HepG2 (cell line): ENCODE measurements around the gene DOK7. TPM values are rescaled to one million over a fixed set of nuclear protein-coding genes. Genes with fewer than 3 reads are reported as not detected.

ENCODE experiments used
- ATAC-seq: fragments of 200-7000 bp; cut with Tn5 transposase; 3 replicates; pipeline ENCODE4 v1.9.1; 2020; ENCODE audit warnings: mild to moderate bottlenecking, moderate library complexity
- BruUV-seq: library from RNA; stranded (reverse); fragments of 400-500 nt; replicated peaks from 2 replicates; lab custom pipeline; 2021; lab: Mats Ljungman, UMichigan
- CTCF ChIA-PET: fragments of 300-600 bp; formaldehyde crosslinking; extraction: SDS; loops from one replicate; lab custom pipeline; 2021; ENCODE audit warnings: low total read pairs, inconsistent platforms, low intra/inter-chr PET ratio; lab: Yijun Ruan, JAX
- POLR2A ChIA-PET: fragments of 350-600 bp; sonication (Branson Sonifier 250); formaldehyde crosslinking; loops from one replicate; lab custom pipeline; 2020; ENCODE audit warnings: antibody characterized with exemption, inconsistent platforms; lab: Yijun Ruan, JAX
- DNase-seq: peaks from one replicate; pipeline ENCODE4 v3.0.0-alpha.2; 2015; ENCODE audit warnings: low spot score
- FAIRE-seq: peaks from 3 replicates; lab custom pipeline; 2011; peaks lifted over from hg19 to GRCh38; lab: Jason Lieb, UNC
- H2AFZ ChIP-seq: one replicate; pipeline ENCODE4 v1.6.1; 2011; ENCODE audit warnings: low read length, inconsistent platforms
- H3K27ac ChIP-seq: fragments of 300-600 bp; 3 replicates; pipeline ENCODE4 v1.8.0; 2011; ENCODE audit warnings: mixed run types, mild to moderate bottlenecking, mixed read lengths, low read length, inconsistent platforms; ENCODE audit not compliant: insufficient read depth; ENCODE audit errors: extremely low read length
- H3K27me3 ChIP-seq, 2 experiments: fragments of 200-600 bp in 1 of 2; 2 replicates in 1 of 2; 3 replicates in 1 of 2; pipeline versions ENCODE4 v1.6.0 to v1.8.0; 2011; ENCODE audit warnings: low read length in 2 of 2, mild to moderate bottlenecking in 2 of 2, moderate library complexity in 2 of 2, inconsistent platforms in 1 of 2; ENCODE audit not compliant: insufficient read depth in 2 of 2, control insufficient read depth in 1 of 2
- H3K36me3 ChIP-seq, 2 experiments: fragments of 200-600 bp in 1 of 2; replicated peaks in 1 of 2; 2 replicates in 1 of 2; 3 replicates in 1 of 2; pipeline versions ENCODE4 v1.5.1 to v1.8.0; 2011; ENCODE audit warnings: low read length in 2 of 2, inconsistent platforms in 1 of 2; ENCODE audit not compliant: insufficient read depth in 2 of 2, control insufficient read depth in 1 of 2
- H3K4me1 ChIP-seq: 2 replicates; pipeline ENCODE4 v1.5.1; 2012; ENCODE audit warnings: low read length, inconsistent platforms; ENCODE audit not compliant: insufficient read depth
- H3K4me2 ChIP-seq: 2 replicates; pipeline ENCODE4 v1.6.0; 2011; ENCODE audit warnings: low read depth, low read length, inconsistent platforms
- H3K4me3 ChIP-seq, 3 experiments: fragments of 200-600 bp in 1 of 3; sonication (generic), shearing (Covaris generic) in 1 of 3; replicated peaks in 1 of 3; 2 replicates each; pipeline ENCODE4 v1.5.1; 2011 to 2016; ENCODE audit warnings: low read length in 3 of 3, inconsistent platforms in 2 of 3, low read depth in 2 of 3, mild to moderate bottlenecking in 2 of 3, control low read depth in 1 of 3, mixed read lengths in 1 of 3; ENCODE audit not compliant: insufficient read depth in 1 of 3
- H3K79me2 ChIP-seq: one replicate; pipeline ENCODE4 v1.6.1; 2011; ENCODE audit warnings: low read length, inconsistent platforms; ENCODE audit not compliant: insufficient read depth
- H3K9ac ChIP-seq: 2 replicates; pipeline ENCODE4 v1.6.0; 2011; ENCODE audit warnings: mild to moderate bottlenecking, low read depth, low read length, inconsistent platforms; ENCODE audit not compliant: insufficient read depth
- H3K9me3 ChIP-seq: 2 replicates; pipeline ENCODE4 v1.5.1; 2012; ENCODE audit warnings: mild to moderate bottlenecking, low read length
- H4K20me1 ChIP-seq: 2 replicates; pipeline ENCODE4 v1.6.0; 2011; ENCODE audit warnings: inconsistent platforms, mild to moderate bottlenecking, low read length, moderate library complexity; ENCODE audit not compliant: insufficient read depth
- BORCS8-MEF2B ChIP-seq: sonication (generic); formaldehyde crosslinking; IDR thresholded peaks from 2 replicates; pipeline ENCODE4 v1.8.0; 2022; ENCODE audit warnings: mild to moderate bottlenecking, missing genetic modification reagents
- CEBPZ ChIP-seq: IDR thresholded peaks from 2 replicates; pipeline ENCODE4 v1.6.1; 2012; ENCODE audit warnings: low read length, improper control_type of control experiment
- DNMT3B ChIP-seq: conservative IDR thresholded peaks from 2 replicates; pipeline ENCODE4 v1.6.1; 2016; ENCODE audit warnings: missing biosample characterization, control low read depth
- KAT2B ChIP-seq: fragments of 150-350 bp; IDR thresholded peaks from 2 replicates; pipeline ENCODE4 v1.6.1; 2014; ENCODE audit warnings: low read depth, low read length, borderline replicate concordance
- PBX3 ChIP-seq: sonication (generic); formaldehyde crosslinking; IDR thresholded peaks from 2 replicates; pipeline ENCODE4 v1.8.1; 2023; ENCODE audit warnings: missing genetic modification reagents, inconsistent platforms, borderline replicate concordance
- SMARCC2 ChIP-seq: fragments of 450-650 bp; IDR thresholded peaks from 2 replicates; pipeline ENCODE4 v1.6.1; 2017; ENCODE audit warnings: antibody characterized with exemption, mild to moderate bottlenecking
- THYN1 ChIP-seq: sonication (generic); formaldehyde crosslinking; IDR thresholded peaks from 2 replicates; pipeline ENCODE4 v1.8.1; 2023; ENCODE audit warnings: low read depth, mild to moderate bottlenecking, moderate library complexity, missing genetic modification reagents, borderline replicate concordance
- ZNF777 ChIP-seq: sonication (generic); formaldehyde crosslinking; IDR thresholded peaks from 2 replicates; pipeline ENCODE4 v1.4.0; 2020; ENCODE audit warnings: missing genetic modification reagents
- WGBS: methylation state at CpG from one replicate; pipeline ENCODE4 v1.1.6; 2017; ENCODE audit warnings: low lambda C conversion rate; 5-methylcytosine and 5-hydroxymethylcytosine counted together
- in situ Hi-C: cut with HindIII; loops from 2 replicates; pipeline ENCODE4 v1.10.0; 2017; ENCODE audit warnings: low pct_unique_long_range_greater_than_20kb; ENCODE audit not compliant: extremely low pct_ligation_motif_present
- intact Hi-C: fragments of 100-400 bp; cut with micrococcal nuclease; formaldehyde crosslinking; loops from one replicate; pipeline ENCODE4 v1.10.0; 2022; ENCODE audit not compliant: unreplicated experiment
- polyA plus RNA-seq, 8 experiments: library from polyadenylated mRNA; depleted of rRNA in 3 of 8; stranded (reverse) in 7 of 8; unstranded in 1 of 8; fragments of >200 nt; fragmentation: Illumina TruSeq in 4 of 8; extraction: Trizol in 4 of 8; gene quantifications; 2 replicates each; pipeline versions ENCODE4 v1.2.1 to v1.2.3, GENCODE V29; 2011 to 2016; ENCODE audit warnings: low read depth in 4 of 8, missing spikeins in 1 of 8, mixed read lengths in 1 of 8; ENCODE audit not compliant: insufficient read depth in 1 of 8
- total RNA-seq, 5 experiments: library from RNA; depleted of rRNA; stranded (reverse); fragments of >200 nt; fragmentation: Illumina TruSeq; extraction: Trizol; gene quantifications; 2 replicates each; pipeline ENCODE4 v1.2.3, GENCODE V29; 2016; ENCODE audit warnings: low read depth in 1 of 5
- TF ChIP-seq, protein P1 (sequence below): IDR thresholded peaks from 2 replicates; pipeline ENCODE4 v1.6.1; 2016; ENCODE audit warnings: mild to moderate bottlenecking
- TF ChIP-seq, protein P2 (sequence below): sonication (generic); formaldehyde crosslinking; IDR thresholded peaks from 2 replicates; pipeline ENCODE4 v1.4.0; 2020; ENCODE audit warnings: missing genetic modification reagents

Gene DOK7
- total and polyA plus RNA-seq, 2 of the 13 experiments (the other 11 are each of a cell fraction or from before 2014, with no cell fraction given), result 0.03 to 0.07 TPM

- TF ChIP-seq, protein P1, sequence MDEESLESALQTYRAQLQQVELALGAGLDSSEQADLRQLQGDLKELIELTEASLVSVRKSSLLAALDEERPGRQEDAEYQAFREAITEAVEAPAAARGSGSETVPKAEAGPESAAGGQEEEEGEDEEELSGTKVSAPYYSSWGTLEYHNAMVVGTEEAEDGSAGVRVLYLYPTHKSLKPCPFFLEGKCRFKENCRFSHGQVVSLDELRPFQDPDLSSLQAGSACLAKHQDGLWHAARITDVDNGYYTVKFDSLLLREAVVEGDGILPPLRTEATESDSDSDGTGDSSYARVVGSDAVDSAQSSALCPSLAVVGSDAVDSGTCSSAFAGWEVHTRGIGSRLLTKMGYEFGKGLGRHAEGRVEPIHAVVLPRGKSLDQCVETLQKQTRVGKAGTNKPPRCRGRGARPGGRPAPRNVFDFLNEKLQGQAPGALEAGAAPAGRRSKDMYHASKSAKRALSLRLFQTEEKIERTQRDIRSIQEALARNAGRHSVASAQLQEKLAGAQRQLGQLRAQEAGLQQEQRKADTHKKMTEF (CRISPR knock-in tag), result no peak
- no peak for TF ChIP-seq BORCS8-MEF2B (CRISPR knock-in tag)
- TF ChIP-seq, protein P2, sequence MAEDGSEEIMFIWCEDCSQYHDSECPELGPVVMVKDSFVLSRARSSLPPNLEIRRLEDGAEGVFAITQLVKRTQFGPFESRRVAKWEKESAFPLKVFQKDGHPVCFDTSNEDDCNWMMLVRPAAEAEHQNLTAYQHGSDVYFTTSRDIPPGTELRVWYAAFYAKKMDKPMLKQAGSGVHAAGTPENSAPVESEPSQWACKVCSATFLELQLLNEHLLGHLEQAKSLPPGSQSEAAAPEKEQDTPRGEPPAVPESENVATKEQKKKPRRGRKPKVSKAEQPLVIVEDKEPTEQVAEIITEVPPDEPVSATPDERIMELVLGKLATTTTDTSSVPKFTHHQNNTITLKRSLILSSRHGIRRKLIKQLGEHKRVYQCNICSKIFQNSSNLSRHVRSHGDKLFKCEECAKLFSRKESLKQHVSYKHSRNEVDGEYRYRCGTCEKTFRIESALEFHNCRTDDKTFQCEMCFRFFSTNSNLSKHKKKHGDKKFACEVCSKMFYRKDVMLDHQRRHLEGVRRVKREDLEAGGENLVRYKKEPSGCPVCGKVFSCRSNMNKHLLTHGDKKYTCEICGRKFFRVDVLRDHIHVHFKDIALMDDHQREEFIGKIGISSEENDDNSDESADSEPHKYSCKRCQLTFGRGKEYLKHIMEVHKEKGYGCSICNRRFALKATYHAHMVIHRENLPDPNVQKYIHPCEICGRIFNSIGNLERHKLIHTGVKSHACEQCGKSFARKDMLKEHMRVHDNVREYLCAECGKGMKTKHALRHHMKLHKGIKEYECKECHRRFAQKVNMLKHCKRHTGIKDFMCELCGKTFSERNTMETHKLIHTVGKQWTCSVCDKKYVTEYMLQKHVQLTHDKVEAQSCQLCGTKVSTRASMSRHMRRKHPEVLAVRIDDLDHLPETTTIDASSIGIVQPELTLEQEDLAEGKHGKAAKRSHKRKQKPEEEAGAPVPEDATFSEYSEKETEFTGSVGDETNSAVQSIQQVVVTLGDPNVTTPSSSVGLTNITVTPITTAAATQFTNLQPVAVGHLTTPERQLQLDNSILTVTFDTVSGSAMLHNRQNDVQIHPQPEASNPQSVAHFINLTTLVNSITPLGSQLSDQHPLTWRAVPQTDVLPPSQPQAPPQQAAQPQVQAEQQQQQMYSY (CRISPR knock-in tag), result no peak
- TF ChIP-seq ZNF777, result no peak
- no peak for TF ChIP-seq SMARCC2
- TF ChIP-seq, all 625 proteins: peak for 0
Measured at GRCh38 chr4:3473181-3473950, 10.3 kb downstream of the DOK7 start (continued).

- H3K9me3 ChIP-seq, result no peaks in the 10 kb centered on the region
- no peak for FAIRE-seq
- H3K27ac ChIP-seq, result no peak overlapping the region
- no peaks in the 10 kb centered on the region for H3K79me2 ChIP-seq
- peaks cover 24% of the 10 kb centered on the region; the same call in 1 of the 2 replicates for H3K4me1 ChIP-seq
- no peak overlapping the region for H3K4me2 ChIP-seq
- no peak for ATAC-seq
- H3K9ac ChIP-seq, result no peak overlapping the region
- in situ Hi-C loops (no loop called here), intact Hi-C loops (no loop called here)
- CTCF ChIA-PET, result no interaction called here
- no peaks in the 10 kb centered on the region for H4K20me1 ChIP-seq
- no peak for DNase-seq
- no peaks in the 10 kb centered on the region for H3K36me3 ChIP-seq
- H3K27me3 ChIP-seq, result peaks cover 23 to 75% of the 10 kb centered on the region in 2 experiments
- no peak overlapping the region for H2AFZ ChIP-seq
- H3K4me3 ChIP-seq, result no peak overlapping the region
- POLR2A ChIA-PET, result no interaction called here
- BruUV-seq, result no TSS peak
- 19% methylated on average over 12 of the region's 13 CpGs for WGBS
- TF ChIP-seq KAT2B (no peak), PBX3 (CRISPR knock-in tag) (no peak), CEBPZ (no peak), THYN1 (CRISPR knock-in tag) (no peak), DNMT3B (CRISPR knock-in tag) (no peak)
Measured at GRCh38 chr4:3473996-3474765, 11.1 kb downstream of the DOK7 start.
